DOHH2 (cell line): ENCODE measurements around the gene CFAP298.
"Not testable (repeated sequence)": the region's sequence is repeated elsewhere in the genome, so short reads cannot be mapped to it uniquely, and the experiment has no call there.

ENCODE experiments used
- H3F3A ChIP-seq: fragments of 200-600 bp; sonication (generic), shearing (Covaris generic); 2 replicates; pipeline ENCODE4 v1.6.0; 2016; ENCODE audit warnings: antibody characterized with exemption, mild to moderate bottlenecking; ENCODE audit not compliant: control insufficient read depth, insufficient read depth
- H3K27ac ChIP-seq: fragments of 200-600 bp; sonication (generic); 2 replicates; pipeline ENCODE4 v1.5.1; 2014; ENCODE audit warnings: low read depth, mild to moderate bottlenecking, low read length, moderate library complexity
- H3K27me3 ChIP-seq: fragments of 200-600 bp; sonication (generic); 2 replicates; pipeline ENCODE4 v1.6.1; 2014; ENCODE audit warnings: mild to moderate bottlenecking, low read length, mixed read lengths; ENCODE audit not compliant: control insufficient read depth
- H3K36me3 ChIP-seq: fragments of 200-600 bp; sonication (generic); 2 replicates; pipeline ENCODE4 v1.6.1; 2014; ENCODE audit warnings: mild to moderate bottlenecking, low read length, moderate library complexity, mixed read lengths; ENCODE audit not compliant: control insufficient read depth
- H3K4me1 ChIP-seq: fragments of 200-600 bp; sonication (generic); 2 replicates; pipeline ENCODE4 v1.6.1; 2014; ENCODE audit warnings: mild to moderate bottlenecking, low read length, mixed read lengths; ENCODE audit not compliant: control insufficient read depth
- H3K4me2 ChIP-seq: fragments of 200-600 bp; sonication (generic); 2 replicates; pipeline ENCODE4 v1.6.0; 2014; ENCODE audit warnings: mild to moderate bottlenecking, low read length, moderate library complexity
- H3K4me3 ChIP-seq: fragments of 200-600 bp; sonication (generic); 2 replicates; pipeline ENCODE4 v1.5.1; 2014; ENCODE audit warnings: mild to moderate bottlenecking, low read length, mixed read lengths
- H3K79me2 ChIP-seq: fragments of 200-600 bp; sonication (generic); 2 replicates; pipeline ENCODE4 v1.6.1; 2014; ENCODE audit warnings: mild to moderate bottlenecking, low read length, mixed read lengths; ENCODE audit not compliant: control insufficient read depth
- H3K9me2 ChIP-seq: fragments of 200-600 bp; sonication (generic); replicated peaks from 2 replicates; pipeline ENCODE4 v1.6.1; 2014; ENCODE audit warnings: mild to moderate bottlenecking, low read length, mixed read lengths; ENCODE audit not compliant: control insufficient read depth
- H3K9me3 ChIP-seq: fragments of 200-600 bp; sonication (generic); 2 replicates; pipeline ENCODE4 v1.6.1; 2014; ENCODE audit warnings: antibody characterized with exemption, low read length, mixed read lengths; ENCODE audit not compliant: control insufficient read depth, insufficient read depth
- H4K20me1 ChIP-seq: fragments of 200-600 bp; sonication (generic); 2 replicates; pipeline ENCODE4 v1.6.0; 2014; ENCODE audit warnings: low read depth, mild to moderate bottlenecking, antibody characterized with exemption, low read length, moderate library complexity; ENCODE audit not compliant: control insufficient read depth, insufficient read depth
- EZH2phosphoT487 ChIP-seq: fragments of 200-600 bp; sonication (generic); IDR thresholded peaks from 2 replicates; pipeline ENCODE4 v1.6.1; 2017; ENCODE audit warnings: borderline replicate concordance, mild to moderate bottlenecking, antibody characterized with exemption, low read length, moderate library complexity, mixed read lengths
- TF ChIP-seq, protein P1 (sequence below): fragments of 200-600 bp; sonication (generic); IDR thresholded peaks from one replicate; pipeline ENCODE4 v1.5.1; 2014; ENCODE audit warnings: antibody characterized with exemption, mild to moderate bottlenecking, low read depth, low read length; ENCODE audit not compliant: poor library complexity, severe bottlenecking

The CFAP298 gene

DNA sequence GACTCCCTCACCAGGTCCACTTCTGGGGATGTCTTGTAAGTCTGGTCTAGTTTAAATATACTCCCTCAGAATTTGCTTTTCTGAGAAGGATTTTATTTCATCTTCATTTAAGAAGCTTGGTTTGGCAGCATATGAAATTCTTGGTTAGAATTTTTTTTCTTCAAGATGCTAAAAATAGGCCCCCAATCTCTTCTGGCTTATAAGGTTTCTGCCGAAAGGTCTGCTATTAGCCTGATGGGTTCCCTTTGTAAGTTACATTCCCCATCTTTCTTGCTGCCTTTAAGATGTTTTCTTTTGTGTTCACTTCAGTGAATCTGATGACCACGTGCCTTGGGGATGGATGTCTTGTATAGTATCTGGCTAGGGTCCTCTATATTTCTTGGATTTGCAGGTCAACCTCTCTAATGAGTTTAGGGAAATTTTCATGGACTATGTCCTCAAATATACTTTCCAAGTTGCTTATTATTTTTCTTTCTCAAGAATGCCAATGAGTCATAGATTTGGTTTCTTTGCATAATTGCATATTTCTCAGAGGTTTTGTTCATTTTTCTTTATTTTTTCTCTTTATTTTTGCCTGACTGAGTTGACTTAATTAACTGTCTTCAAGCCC lies 46.2 kb downstream of the CFAP298 start:
- Histone ChIP-seq H3K36me3 (no peaks in the 10 kb centered on the region), H3K4me3 (no peak overlapping the region), H3F3A (no peaks in the 10 kb centered on the region), H3K9me3 (no peaks in the 10 kb centered on the region), H3K27me3 (peaks cover 11% of the 10 kb centered on the region), H3K9me2 (no peaks in the 10 kb centered on the region), H3K79me2 (no peaks in the 10 kb centered on the region), H3K4me1 (peaks cover 13% of the 10 kb centered on the region), H4K20me1 (no peaks in the 10 kb centered on the region), H3K4me2 (no peak overlapping the region), H3K27ac (no peak overlapping the region)
- no peak for TF ChIP-seq EZH2phosphoT487
- TF ChIP-seq, protein P1, sequence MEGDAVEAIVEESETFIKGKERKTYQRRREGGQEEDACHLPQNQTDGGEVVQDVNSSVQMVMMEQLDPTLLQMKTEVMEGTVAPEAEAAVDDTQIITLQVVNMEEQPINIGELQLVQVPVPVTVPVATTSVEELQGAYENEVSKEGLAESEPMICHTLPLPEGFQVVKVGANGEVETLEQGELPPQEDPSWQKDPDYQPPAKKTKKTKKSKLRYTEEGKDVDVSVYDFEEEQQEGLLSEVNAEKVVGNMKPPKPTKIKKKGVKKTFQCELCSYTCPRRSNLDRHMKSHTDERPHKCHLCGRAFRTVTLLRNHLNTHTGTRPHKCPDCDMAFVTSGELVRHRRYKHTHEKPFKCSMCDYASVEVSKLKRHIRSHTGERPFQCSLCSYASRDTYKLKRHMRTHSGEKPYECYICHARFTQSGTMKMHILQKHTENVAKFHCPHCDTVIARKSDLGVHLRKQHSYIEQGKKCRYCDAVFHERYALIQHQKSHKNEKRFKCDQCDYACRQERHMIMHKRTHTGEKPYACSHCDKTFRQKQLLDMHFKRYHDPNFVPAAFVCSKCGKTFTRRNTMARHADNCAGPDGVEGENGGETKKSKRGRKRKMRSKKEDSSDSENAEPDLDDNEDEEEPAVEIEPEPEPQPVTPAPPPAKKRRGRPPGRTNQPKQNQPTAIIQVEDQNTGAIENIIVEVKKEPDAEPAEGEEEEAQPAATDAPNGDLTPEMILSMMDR, result no peak

GRCh38 chr21:32562915-32563314 lies 49.3 kb downstream of the CFAP298 start:
- Histone ChIP-seq H3K27ac (no peak overlapping the region), H3K9me2 (no peaks in the 10 kb centered on the region), H3F3A (no peaks in the 10 kb centered on the region), H3K4me2 (no peak overlapping the region), H3K4me1 (no peaks in the 10 kb centered on the region), H3K36me3 (no peaks in the 10 kb centered on the region), H3K9me3 (no peaks in the 10 kb centered on the region), H3K4me3 (no peak overlapping the region), H3K27me3 (no peaks in the 10 kb centered on the region), H3K79me2 (no peaks in the 10 kb centered on the region), H4K20me1 (no peaks in the 10 kb centered on the region)
- TF ChIP-seq, protein P1, result no peak
- no peak for TF ChIP-seq EZH2phosphoT487

- no peaks in the 10 kb centered on the region for H3K36me3 ChIP-seq
- H3K27me3 ChIP-seq, result no peaks in the 10 kb centered on the region
- no peaks in the 10 kb centered on the region for H4K20me1 ChIP-seq
- no peak overlapping the region for H3K27ac ChIP-seq
- no peaks in the 10 kb centered on the region for H3K9me2 ChIP-seq
- H3F3A ChIP-seq, result no peaks in the 10 kb centered on the region
- H3K4me2 ChIP-seq, result no peak overlapping the region
- no peaks in the 10 kb centered on the region for H3K9me3 ChIP-seq
- no peaks in the 10 kb centered on the region for H3K79me2 ChIP-seq
- TF ChIP-seq EZH2phosphoT487, result no peak
- TF ChIP-seq, protein P1, result no peak
- H3K4me1 ChIP-seq, result no peaks in the 10 kb centered on the region
- H3K4me3 ChIP-seq, result no peak overlapping the region
Observed at GRCh38 chr21:32562426-32562825, 49.8 kb downstream of the CFAP298 start.

- H4K20me1 ChIP-seq, H3F3A ChIP-seq, H3K4me1 ChIP-seq, H3K4me2 ChIP-seq, H3K9me3 ChIP-seq, H3K27me3 ChIP-seq, H3K4me3 ChIP-seq, H3K27ac ChIP-seq, H3K79me2 ChIP-seq, H3K36me3 ChIP-seq, H3K9me2 ChIP-seq: not testable (repeated sequence)
Observed at GRCh38 chr21:32561476-32561875, 50.7 kb downstream of the CFAP298 start.
